Kidney (tissue), 14 donors: ENCODE results near the gene FSHR. TPM values are rescaled to one million over a fixed set of nuclear protein-coding genes. Genes with fewer than 3 reads are reported as not detected.

Experiments used
- DNase-seq, 5 donors: peaks; one replicate each; pipeline ENCODE4 v3.0.0-alpha.2; 2013 to 2020
- FAIRE-seq: peaks from 2 replicates; lab custom pipeline; 2012; peaks lifted over from hg19 to GRCh38; lab: Jason Lieb, UNC
- H3K27ac ChIP-seq, 2 donors: one replicate each; pipeline ENCODE4 v1.7.0; 2013; ENCODE audit warnings: low read depth in 2 of 2, low read length in 2 of 2, inconsistent platforms in 1 of 2
- H3K27me3 ChIP-seq: one replicate; pipeline ENCODE4 v1.7.1; 2013; ENCODE audit warnings: low read length, inconsistent platforms; ENCODE audit not compliant: control insufficient read depth, insufficient read depth
- H3K36me3 ChIP-seq, 3 donors: one replicate each; pipeline versions ENCODE4 v1.7.0 to v1.7.1; 2013; ENCODE audit warnings: low read length in 3 of 3, control low read depth in 1 of 3, inconsistent platforms in 1 of 3; ENCODE audit not compliant: insufficient read depth in 3 of 3, control insufficient read depth in 2 of 3
- H3K4me1 ChIP-seq, 3 donors: one replicate each; pipeline versions ENCODE4 v1.7.0 to v1.7.1; 2013; ENCODE audit warnings: low read length in 3 of 3, inconsistent platforms in 1 of 3, low read depth in 1 of 3; ENCODE audit not compliant: control insufficient read depth in 2 of 3, insufficient read depth in 2 of 3
- H3K4me3 ChIP-seq, 3 donors: one replicate each; pipeline versions ENCODE4 v1.7.0 to v1.8.1; 2013; ENCODE audit warnings: low read length in 3 of 3, control low read depth in 1 of 3, inconsistent platforms in 1 of 3
- H3K9ac ChIP-seq, 3 donors: one replicate each; pipeline versions ENCODE4 v1.7.0 to v1.7.1; 2013; ENCODE audit warnings: low read length in 3 of 3, control low read depth in 1 of 3, inconsistent platforms in 1 of 3
- H3K9me3 ChIP-seq, 3 donors: one replicate each; pipeline versions ENCODE4 v1.7.0 to v1.7.1; 2013; ENCODE audit warnings: low read length in 3 of 3, control low read depth in 1 of 3, inconsistent platforms in 1 of 3; ENCODE audit not compliant: control insufficient read depth in 2 of 3, insufficient read depth in 1 of 3
- CTCF ChIP-seq: IDR thresholded peaks from 3 replicates; pipeline ENCODE4 v1.5.1; 2012; ENCODE audit warnings: mild to moderate bottlenecking, moderate library complexity, borderline replicate concordance; ENCODE audit not compliant: insufficient read depth; ENCODE audit errors: extremely low read depth
- intact Hi-C: fragments of 100-400 bp; cut with DNase I; formaldehyde crosslinking; loops from one replicate; pipeline ENCODE4 v1.11.1; 2022
- polyA plus RNA-seq: library from polyadenylated mRNA; stranded (reverse); fragments of 350-450 nt; fragmentation: Illumina TruSeq; extraction: RNeasy Lipid Tissue Mini Kit (QIAGEN cat#74804); gene quantifications from one replicate; pipeline ENCODE4 v1.2.3, GENCODE V29; 2014; ENCODE audit warnings: low read depth, low replicate concordance; ENCODE audit not compliant: insufficient read depth
- total RNA-seq: library from RNA; stranded (reverse); fragmentation: NEBNext Ultra II Directional; extraction: Animal tissue kit (Norgen Biotek cat#: 25700); gene quantifications from one replicate; pipeline ENCODE4 v1.2.1, GENCODE V29; 2021
- donor health status: control.
- donor health status: control.
- donor health status: control.
- donor health status: control.
- donor health status: control.
- donor health status: DM: yes; HTN: yes; CAD: no.
- donor health status: Normal renal cell carcinoma (clear cell type).

Gene FSHR
- total and polyA plus RNA-seq, 2 donors from 2014 or later, result 0.54 TPM; not detected in 1

DNA sequence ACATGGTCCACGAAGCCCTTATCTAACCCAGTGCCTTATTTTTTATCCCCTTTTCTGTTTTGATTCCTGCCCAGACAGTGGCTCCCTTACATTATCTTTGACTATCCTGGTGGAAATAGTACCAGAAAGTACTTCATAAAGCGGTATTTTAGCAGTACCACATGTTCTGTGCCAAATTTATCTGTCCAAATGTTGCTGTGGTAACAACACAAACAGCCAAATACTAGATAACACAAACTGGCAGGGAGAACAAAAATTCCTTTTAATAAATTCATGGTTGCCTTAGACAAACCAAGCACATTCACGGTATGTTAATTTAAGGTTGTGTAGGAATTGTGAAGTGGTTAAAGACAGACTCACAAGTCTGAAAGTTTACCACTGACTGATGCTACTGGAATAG lies 210.9 kb downstream of the FSHR start:
- H3K4me1 ChIP-seq, result no peaks in the 10 kb centered on the region
- H3K27me3 ChIP-seq, result no peaks in the 10 kb centered on the region
- intact Hi-C loops, result no loop called here
- no peak for TF ChIP-seq CTCF
- H3K9me3 ChIP-seq, result no peaks in the 10 kb centered on the region
- H3K4me3 ChIP-seq, result no peak overlapping the region
- H3K36me3 ChIP-seq, result no peaks in the 10 kb centered on the region
- DNase-seq, result no peak
- H3K27ac ChIP-seq, result no peak overlapping the region
- no peak for FAIRE-seq
- no peak overlapping the region for H3K9ac ChIP-seq

DNA sequence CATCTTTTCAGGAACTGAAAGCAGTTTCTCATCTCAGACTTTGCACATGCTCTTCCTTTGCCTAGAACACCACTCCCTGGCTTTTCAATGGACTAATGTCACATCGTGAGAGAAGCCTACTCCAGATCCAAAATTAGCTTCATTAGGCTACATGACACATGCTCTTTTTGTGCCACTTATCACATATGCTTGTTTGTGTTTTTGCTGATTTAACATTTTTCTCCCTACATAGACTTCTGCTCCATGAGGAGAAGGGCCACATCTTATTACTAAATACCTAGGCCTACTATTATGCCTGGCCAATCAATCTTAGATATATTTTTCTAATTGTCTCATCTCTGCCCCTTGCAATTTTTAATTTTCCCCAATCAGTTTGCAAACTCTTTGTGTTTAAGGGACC lies 212.4 kb downstream of the FSHR start:
- intact Hi-C loops, result no loop called here
- Histone ChIP-seq H3K27ac (no peak overlapping the region), H3K36me3 (no peaks in the 10 kb centered on the region), H3K27me3 (no peaks in the 10 kb centered on the region), H3K9ac (no peak overlapping the region), H3K4me3 (no peak overlapping the region), H3K4me1 (no peaks in the 10 kb centered on the region), H3K9me3 (no peaks in the 10 kb centered on the region)
- TF ChIP-seq CTCF, result no peak
- DNase-seq (no peak), FAIRE-seq (no peak)

GRCh38 chr2:48941456-48941855 lies 212.9 kb downstream of the FSHR start:
- intact Hi-C loops, result no loop called here
- no peaks in the 10 kb centered on the region for H3K9me3 ChIP-seq
- no peaks in the 10 kb centered on the region for H3K4me1 ChIP-seq
- no peak overlapping the region for H3K27ac ChIP-seq
- FAIRE-seq (no peak), DNase-seq (no peak)
- no peak for TF ChIP-seq CTCF
- H3K9ac ChIP-seq, result no peak overlapping the region
- no peak overlapping the region for H3K4me3 ChIP-seq
- no peaks in the 10 kb centered on the region for H3K36me3 ChIP-seq
- no peaks in the 10 kb centered on the region for H3K27me3 ChIP-seq

DNA sequence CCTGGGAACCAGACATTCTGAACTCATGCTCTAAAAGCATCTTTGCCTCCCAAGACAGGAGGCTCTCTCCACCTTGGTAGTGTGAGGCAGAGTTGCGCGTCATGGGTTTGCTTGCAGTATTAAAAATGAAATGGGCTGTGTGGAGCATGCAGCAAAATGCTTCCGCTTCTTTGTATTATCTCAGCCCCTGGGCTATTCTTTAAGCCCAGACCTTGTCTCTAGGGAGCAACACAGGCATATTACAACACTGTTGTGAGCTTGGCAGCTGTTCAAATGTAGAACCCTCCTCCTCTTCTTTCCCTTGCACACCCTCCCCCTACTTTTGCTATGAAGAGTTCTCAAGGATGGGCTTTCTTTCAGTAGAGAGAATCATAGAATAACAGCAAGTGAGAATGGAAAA lies 213.7 kb downstream of the FSHR start:
- Histone ChIP-seq H3K9me3 (no peaks in the 10 kb centered on the region), H3K9ac (no peak overlapping the region), H3K4me3 (no peak overlapping the region), H3K27ac (no peak overlapping the region), H3K36me3 (no peaks in the 10 kb centered on the region), H3K27me3 (no peaks in the 10 kb centered on the region), H3K4me1 (no peaks in the 10 kb centered on the region)
- TF ChIP-seq CTCF, result no peak
- no peak for FAIRE-seq
- DNase-seq, result peak in 1 of 5 donors; percentile 51
- intact Hi-C loops, result no loop called here
